H1 (cell line): Measurements from ENCODE around the gene FAM24B. TPM values are rescaled to one million over a fixed set of nuclear protein-coding genes. Genes with fewer than 3 reads are reported as not detected.

ENCODE experiments used
- CTCF ChIA-PET: fragments of 300-600 bp; sonication (Branson Sonifier 250); formaldehyde crosslinking; loops from one replicate; lab custom pipeline; 2021; ENCODE audit not compliant: partially characterized antibody; lab: Charles Lee
- POLR2A ChIA-PET: fragments of 300-600 bp; sonication (Branson Sonifier 250); formaldehyde crosslinking; loops from one replicate; lab custom pipeline; 2021; ENCODE audit warnings: inconsistent platforms; ENCODE audit not compliant: partially characterized antibody; lab: Charles Lee
- DNase-seq, 2 experiments: peaks; one replicate each; pipeline versions ENCODE4 v3.0.0 to v3.0.0-alpha.2; 2010 to 2022; ENCODE audit warnings: low spot score in 2 of 2, low read depth in 1 of 2, mixed read lengths in 1 of 2
- FAIRE-seq: peaks from 2 replicates; lab custom pipeline; 2011; peaks lifted over from hg19 to GRCh38; lab: Jason Lieb, UNC
- H2AFZ ChIP-seq: 2 replicates; pipeline ENCODE4 v1.8.1; 2012; ENCODE audit warnings: low read length, inconsistent platforms
- H2AK5ac ChIP-seq: 2 replicates; pipeline ENCODE4 v1.6.1; 2013; ENCODE audit warnings: low read depth, low read length
- H2BK120ac ChIP-seq: replicated peaks from 2 replicates; pipeline ENCODE3; 2013; ENCODE audit warnings: low read depth, low read length, inconsistent platforms
- H2BK12ac ChIP-seq: 2 replicates; pipeline ENCODE4 v1.6.1; 2013; ENCODE audit warnings: low read depth, low read length
- H2BK15ac ChIP-seq: 2 replicates; pipeline ENCODE4 v1.6.1; 2013; ENCODE audit warnings: low read length
- H2BK20ac ChIP-seq: 2 replicates; pipeline ENCODE4 v1.6.1; 2013; ENCODE audit warnings: low read length
- H2BK5ac ChIP-seq: 2 replicates; pipeline ENCODE4 v1.6.1; 2013; ENCODE audit warnings: low read depth, low read length
- H3K14ac ChIP-seq: 2 replicates; pipeline ENCODE4 v1.6.1; 2013; ENCODE audit warnings: inconsistent platforms; ENCODE audit not compliant: insufficient read length
- H3K18ac ChIP-seq: 2 replicates; pipeline ENCODE4 v1.6.1; 2013; ENCODE audit warnings: low read length; ENCODE audit errors: extremely low read depth
- H3K23ac ChIP-seq: 2 replicates; pipeline ENCODE4 v1.6.1; 2013; ENCODE audit warnings: inconsistent platforms; ENCODE audit not compliant: insufficient read length
- H3K23me2 ChIP-seq: 2 replicates; pipeline ENCODE4 v1.6.1; 2013; ENCODE audit warnings: low read depth, low read length
- H3K27ac ChIP-seq: 2 replicates; pipeline ENCODE4 v1.6.1; 2011; ENCODE audit warnings: low read depth, low read length, inconsistent platforms
- H3K27me3 ChIP-seq, 4 experiments: replicated peaks in 1 of 4; 1 replicate in 1 of 4; 2 replicates in 3 of 4; pipeline versions ENCODE4 v1.6.1 to v1.8.1; 2011 to 2013; ENCODE audit warnings: low read length in 3 of 4, mild to moderate bottlenecking in 3 of 4, inconsistent platforms in 2 of 4, mixed read lengths in 2 of 4, moderate library complexity in 1 of 4; ENCODE audit not compliant: control insufficient read depth in 3 of 4, insufficient read depth in 3 of 4; ENCODE audit errors: extremely low read depth in 1 of 4
- H3K36me3 ChIP-seq, 4 experiments: 2 replicates each; pipeline versions ENCODE4 v1.6.1 to v1.8.1; 2011 to 2013; ENCODE audit warnings: mild to moderate bottlenecking in 4 of 4, low read length in 3 of 4, moderate library complexity in 2 of 4, control low read depth in 1 of 4, inconsistent platforms in 1 of 4; ENCODE audit not compliant: insufficient read depth in 4 of 4, control insufficient read depth in 2 of 4
- H3K4ac ChIP-seq: replicated peaks from 2 replicates; pipeline ENCODE3; 2013; ENCODE audit warnings: low read length, low read depth, mixed read lengths, inconsistent platforms; ENCODE audit not compliant: insufficient read length
- H3K4me1 ChIP-seq, 4 experiments: replicated peaks in 1 of 4; 1 replicate in 1 of 4; 2 replicates in 3 of 4; pipeline versions ENCODE4 v1.6.1 to v1.8.1; 2011 to 2013; ENCODE audit warnings: low read length in 3 of 4, inconsistent platforms in 2 of 4, mixed read lengths in 1 of 4; ENCODE audit not compliant: insufficient read depth in 4 of 4, control insufficient read depth in 3 of 4
- H3K4me2 ChIP-seq, 2 experiments: 2 replicates each; pipeline versions ENCODE4 v1.6.1 to v1.8.1; 2011 to 2013; ENCODE audit warnings: low read depth in 2 of 2, low read length in 2 of 2, control low read depth in 1 of 2, inconsistent platforms in 1 of 2, mild to moderate bottlenecking in 1 of 2; ENCODE audit not compliant: insufficient read depth in 1 of 2
- H3K4me3 ChIP-seq, 4 experiments: fragments of 200-600, 300-600 bp in 1 of 4; sonication (generic), shearing (Covaris generic), sonication (Bioruptor Twin) in 1 of 4; 2 replicates each; pipeline versions ENCODE4 v1.5.1 to v1.8.1; 2011 to 2016; ENCODE audit warnings: low read length in 4 of 4, low read depth in 3 of 4, control low read depth in 2 of 4, inconsistent platforms in 2 of 4, mild to moderate bottlenecking in 2 of 4, mixed read lengths in 1 of 4, moderate library complexity in 1 of 4; ENCODE audit not compliant: insufficient read depth in 2 of 4; ENCODE audit errors: extremely low read depth in 1 of 4
- H3K56ac ChIP-seq: replicated peaks from 2 replicates; pipeline ENCODE3; 2013; ENCODE audit warnings: low read depth, mild to moderate bottlenecking, mixed read lengths, low read length, inconsistent platforms; ENCODE audit not compliant: insufficient read length
- H3K79me1 ChIP-seq: 2 replicates; pipeline ENCODE4 v1.6.1; 2013; ENCODE audit warnings: low read depth, low read length, control low read depth
- H3K79me2 ChIP-seq, 2 experiments: 2 replicates each; pipeline versions ENCODE4 v1.6.1 to v1.8.1; 2012 to 2013; ENCODE audit warnings: low read length in 2 of 2, mild to moderate bottlenecking in 2 of 2, inconsistent platforms in 1 of 2; ENCODE audit not compliant: insufficient read depth in 2 of 2, control insufficient read depth in 1 of 2
- H3K9ac ChIP-seq, 4 experiments: replicated peaks in 1 of 4; 1 replicate in 1 of 4; 2 replicates in 3 of 4; pipeline versions ENCODE4 v1.6.1 to v1.8.1; 2011 to 2013; ENCODE audit warnings: low read depth in 3 of 4, low read length in 3 of 4, control low read depth in 2 of 4, mild to moderate bottlenecking in 2 of 4, moderate library complexity in 2 of 4, inconsistent platforms in 1 of 4; ENCODE audit errors: extremely low read depth in 1 of 4
- H3K9me3 ChIP-seq, 2 experiments: 2 replicates each; pipeline versions ENCODE4 v1.6.1 to v1.8.1; 2012 to 2013; ENCODE audit warnings: mild to moderate bottlenecking in 2 of 2, moderate library complexity in 2 of 2, control low read depth in 1 of 2, inconsistent platforms in 1 of 2, low read depth in 1 of 2, low read length in 1 of 2, mixed read lengths in 1 of 2; ENCODE audit not compliant: insufficient read depth in 2 of 2
- H4K20me1 ChIP-seq, 2 experiments: replicated peaks in 1 of 2; 2 replicates each; pipeline versions ENCODE3 to v1.8.1; 2011 to 2013; ENCODE audit warnings: inconsistent platforms in 2 of 2, low read length in 2 of 2, mild to moderate bottlenecking in 1 of 2; ENCODE audit not compliant: insufficient read depth in 2 of 2, control insufficient read depth in 1 of 2
- H4K5ac ChIP-seq: 2 replicates; pipeline ENCODE4 v1.6.1; 2013; ENCODE audit warnings: low read length, low read depth, mixed read lengths, inconsistent platforms; ENCODE audit not compliant: insufficient read length
- H4K8ac ChIP-seq: 2 replicates; pipeline ENCODE4 v1.8.0; 2013; ENCODE audit warnings: mild to moderate bottlenecking, moderate library complexity, low read length, inconsistent platforms; ENCODE audit not compliant: insufficient read depth; ENCODE audit errors: extremely low read depth
- H4K91ac ChIP-seq: replicated peaks from 2 replicates; pipeline ENCODE3; 2013; ENCODE audit warnings: low read length, mixed read lengths, inconsistent platforms; ENCODE audit not compliant: insufficient read length
- FOSL1 ChIP-seq: IDR thresholded peaks from 2 replicates; pipeline ENCODE4 v1.6.1; 2011; ENCODE audit warnings: mild to moderate bottlenecking, low read depth, low read length, moderate library complexity; ENCODE audit not compliant: insufficient read depth
- GABPA ChIP-seq: IDR thresholded peaks from 2 replicates; pipeline ENCODE4 v1.6.1; 2011; ENCODE audit warnings: mild to moderate bottlenecking, low read length, moderate library complexity, borderline replicate concordance; ENCODE audit not compliant: insufficient read depth
- HDAC6 ChIP-seq: IDR thresholded peaks from one replicate; pipeline ENCODE4 v1.7.1; 2012; ENCODE audit warnings: low read depth, mild to moderate bottlenecking, inconsistent platforms, low read length, moderate library complexity
- MAFK ChIP-seq: IDR thresholded peaks from 2 replicates; pipeline ENCODE4 v1.6.1; 2012; ENCODE audit warnings: low read depth, mild to moderate bottlenecking, improper control_type of control experiment, low read length
- POLR2AphosphoS5 ChIP-seq: IDR thresholded peaks from 2 replicates; pipeline ENCODE4 v1.6.1; 2011; ENCODE audit warnings: low read depth, low read length
- RBBP5 ChIP-seq: IDR thresholded peaks from 2 replicates; pipeline ENCODE4 v1.7.1; 2012; ENCODE audit warnings: low read depth, mild to moderate bottlenecking, inconsistent platforms, low read length, moderate library complexity, borderline replicate concordance
- SIX5 ChIP-seq: IDR thresholded peaks from 2 replicates; pipeline ENCODE4 v1.6.1; 2011; ENCODE audit warnings: mild to moderate bottlenecking, low read depth, low read length
- SUZ12 ChIP-seq: fragments of 200-600 bp; sonication (generic); IDR thresholded peaks from 2 replicates; pipeline ENCODE4 v1.6.1; 2012; ENCODE audit warnings: mild to moderate bottlenecking, inconsistent platforms, low read length, moderate library complexity, mixed read lengths
- WGBS, 2 experiments: shearing (Covaris generic) in 1 of 2; methylation state at CpG; one replicate each; pipeline versions ENCODE4 v1.1.6 to v1.1.7; 2013 to 2015; ENCODE audit warnings: low lambda C conversion rate in 2 of 2, mixed read lengths in 2 of 2, inconsistent platforms in 1 of 2, low coverage in 1 of 2, missing lambda C conversion rate in 1 of 2; ENCODE audit not compliant: insufficient replicate concordance in 2 of 2, insufficient coverage in 1 of 2, insufficient read length in 1 of 2; ENCODE audit errors: extremely low coverage in 1 of 2, missing lambda C conversion rate in 1 of 2; 5-methylcytosine and 5-hydroxymethylcytosine counted together
- polyA plus RNA-seq, 7 experiments: library from polyadenylated mRNA; depleted of rRNA in 3 of 7; stranded (reverse) in 5 of 7; unstranded in 2 of 7; fragments of >200 nt in 5 of 7; fragments of 200-250 nt in 2 of 7; gene quantifications; 1 replicate in 5 of 7; 2 replicates in 1 of 7; 4 replicates in 1 of 7; pipeline versions ENCODE4 v1.2.1 to v1.2.3, GENCODE V29; 2011 to 2013; ENCODE audit warnings: missing spikeins in 2 of 7, mixed read lengths in 2 of 7
- total RNA-seq: library from RNA; stranded (reverse); fragmentation: NEBNext Ultra II Directional; extraction: Animal tissue kit (Norgen Biotek cat#: 25700); gene quantifications from 2 replicates; pipeline ENCODE4 v1.2.1, GENCODE V29; 2021
- TF ChIP-seq, protein P1 (sequence below), 3 experiments: IDR thresholded peaks; 1 replicate in 2 of 3; 2 replicates in 1 of 3; pipeline versions ENCODE4 v1.5.1 to v1.6.1; 2011; ENCODE audit warnings: low read length in 3 of 3, mild to moderate bottlenecking in 3 of 3, inconsistent platforms in 2 of 3, low read depth in 1 of 3, moderate library complexity in 1 of 3; ENCODE audit not compliant: insufficient read depth in 1 of 3; ENCODE audit errors: control extremely low read depth in 1 of 3

Gene FAM24B
- total and polyA plus RNA-seq, 2 of the 8 experiments (the other 6 are each of a cell fraction or from before 2014, with no cell fraction given) = 0.50 to 0.56 TPM

DNA sequence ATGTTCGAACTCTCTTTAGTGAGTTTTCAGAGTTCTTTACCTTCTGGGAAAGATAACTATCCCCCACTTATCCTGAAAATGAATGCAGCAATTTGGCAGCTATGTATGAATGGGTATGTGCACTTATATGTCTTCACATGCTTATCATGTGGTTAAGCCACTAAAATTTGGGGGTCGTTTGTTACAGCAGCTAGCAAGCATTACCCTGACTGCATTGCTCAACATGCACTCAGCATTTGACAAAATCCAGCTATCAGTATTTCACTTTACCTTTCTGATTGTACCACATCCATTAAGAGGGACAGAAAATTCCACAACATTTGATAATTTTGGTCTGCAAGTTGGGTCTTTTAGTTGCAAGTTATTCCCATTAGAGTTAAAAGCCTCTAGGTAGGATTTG lies 43.5 kb downstream of the FAM24B start:
- Histone ChIP-seq H3K23me2 (no peaks in the 10 kb centered on the region; the same call in 1 of the 2 replicates), H3K14ac (no peak overlapping the region), H4K5ac (no peak overlapping the region), H3K18ac (no peak overlapping the region), H2BK15ac (no peak overlapping the region), H2BK12ac (no peak overlapping the region), H3K9me3 (no peaks in the 10 kb centered on the region), H2BK120ac (no peak overlapping the region), H4K20me1 (no peaks in the 10 kb centered on the region), H4K8ac (no peak overlapping the region), H3K79me1 (no peaks in the 10 kb centered on the region), H2AFZ (no peak overlapping the region), H3K4me2 (no peak overlapping the region), H2AK5ac (no peak overlapping the region), H3K4ac (no peak overlapping the region), H3K4me1 (no peaks in the 10 kb centered on the region), H3K36me3 (peaks cover 0 to 59% (median 23%) of the 10 kb centered on the region in 4 experiments; a peak in 6 of 8 replicates), H2BK5ac (no peak overlapping the region), H2BK20ac (no peak overlapping the region), H3K4me3 (no peak overlapping the region), H3K79me2 (no peaks in the 10 kb centered on the region; a peak in 1 of 4 replicates), H3K27me3 (no peaks in the 10 kb centered on the region), H3K23ac (no peak overlapping the region), H3K27ac (no peak overlapping the region), H4K91ac (no peak overlapping the region), H3K9ac (no peak overlapping the region), H3K56ac (no peak overlapping the region)
- DNase-seq (no peak), FAIRE-seq (no peak)
- WGBS, 2 experiments = 87% methylated on average over 2 of the region's 2 CpGs; no CpG with 5 or more reads in 1 of the 2 experiments
- ChIA-PET POLR2A (no interaction called here), CTCF (interaction anchor here (0.6 kb wide), 1 partner anchor 537 kb away, joined by 3 read pairs; no protein-coding TSS in a partner anchor)
- TF ChIP-seq SIX5 = no peak
- no peak for TF ChIP-seq RBBP5
- TF ChIP-seq HDAC6 = no peak
- TF ChIP-seq SUZ12 = no peak
- TF ChIP-seq POLR2AphosphoS5 = no peak
- TF ChIP-seq FOSL1 = no peak
- no peak for TF ChIP-seq GABPA
- TF ChIP-seq, protein P1, sequence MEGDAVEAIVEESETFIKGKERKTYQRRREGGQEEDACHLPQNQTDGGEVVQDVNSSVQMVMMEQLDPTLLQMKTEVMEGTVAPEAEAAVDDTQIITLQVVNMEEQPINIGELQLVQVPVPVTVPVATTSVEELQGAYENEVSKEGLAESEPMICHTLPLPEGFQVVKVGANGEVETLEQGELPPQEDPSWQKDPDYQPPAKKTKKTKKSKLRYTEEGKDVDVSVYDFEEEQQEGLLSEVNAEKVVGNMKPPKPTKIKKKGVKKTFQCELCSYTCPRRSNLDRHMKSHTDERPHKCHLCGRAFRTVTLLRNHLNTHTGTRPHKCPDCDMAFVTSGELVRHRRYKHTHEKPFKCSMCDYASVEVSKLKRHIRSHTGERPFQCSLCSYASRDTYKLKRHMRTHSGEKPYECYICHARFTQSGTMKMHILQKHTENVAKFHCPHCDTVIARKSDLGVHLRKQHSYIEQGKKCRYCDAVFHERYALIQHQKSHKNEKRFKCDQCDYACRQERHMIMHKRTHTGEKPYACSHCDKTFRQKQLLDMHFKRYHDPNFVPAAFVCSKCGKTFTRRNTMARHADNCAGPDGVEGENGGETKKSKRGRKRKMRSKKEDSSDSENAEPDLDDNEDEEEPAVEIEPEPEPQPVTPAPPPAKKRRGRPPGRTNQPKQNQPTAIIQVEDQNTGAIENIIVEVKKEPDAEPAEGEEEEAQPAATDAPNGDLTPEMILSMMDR (IDR thresholded peaks at IDR 0.05; ENCODE audit: control extremely low read depth in 1 of 3, insufficient read depth in 1 of 3, low read depth in 1 of 3, low read length in 3 of 3) = no peak
- TF ChIP-seq MAFK = no peak
